ENCODE results near the gene CCL3.
"Not testable (repeated sequence)": the region's sequence is repeated elsewhere in the genome, so short reads cannot be mapped to it uniquely, and the experiment has no call there.

Gene CCL3

DNA sequence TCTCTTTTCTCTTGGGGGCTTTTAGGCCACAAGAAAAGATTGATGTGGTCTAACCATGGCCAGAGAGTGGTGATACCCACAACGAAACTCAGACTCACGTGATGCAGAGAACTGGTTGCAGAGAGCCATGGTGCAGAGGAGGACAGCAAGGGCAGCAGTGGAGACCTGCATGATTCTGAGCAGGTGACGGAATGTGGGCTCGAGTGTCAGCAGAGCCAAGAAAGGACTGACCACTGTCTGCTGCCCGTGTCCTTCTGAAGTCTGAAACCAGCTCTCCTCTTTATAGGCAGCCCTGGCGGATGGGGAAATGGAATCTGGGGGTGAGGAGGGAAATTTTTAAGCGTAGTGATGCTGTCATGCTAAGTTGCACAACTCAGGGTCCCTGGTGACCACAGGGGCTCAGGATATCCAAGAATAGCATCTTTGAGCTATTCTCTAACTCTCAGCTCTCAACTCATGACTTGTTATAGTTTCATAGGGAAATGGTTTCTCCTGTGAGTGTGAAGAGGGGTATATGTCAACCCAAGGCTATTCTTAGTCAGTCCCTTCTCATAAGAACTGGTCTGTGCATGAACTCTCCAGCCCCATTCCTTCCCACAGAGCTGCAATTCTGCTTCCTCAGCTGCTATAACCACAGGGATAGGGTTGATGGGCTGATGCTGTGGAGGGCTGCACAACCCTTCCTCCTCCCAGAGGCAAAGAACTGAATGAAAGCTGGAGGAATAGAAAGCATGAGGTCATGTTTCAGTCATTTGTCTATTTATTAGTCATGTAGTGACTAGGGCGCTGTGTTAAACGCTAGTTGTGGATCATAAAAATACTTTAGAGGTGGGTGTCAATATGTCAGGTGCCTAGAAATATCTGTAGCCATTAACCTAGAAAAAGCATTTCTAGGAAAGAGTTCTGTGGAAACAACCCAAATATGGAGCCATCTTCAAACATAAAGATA lies at the start of gene CCL3:
Gene CCL3, minus strand, starts transcription at position 256 of the 949 bp plus-strand sequence. Its CDS starts 85 bp downstream, at position 171.
- DNase-seq (ENCODE audit: low spot score) = peak; percentile 53

DNA sequence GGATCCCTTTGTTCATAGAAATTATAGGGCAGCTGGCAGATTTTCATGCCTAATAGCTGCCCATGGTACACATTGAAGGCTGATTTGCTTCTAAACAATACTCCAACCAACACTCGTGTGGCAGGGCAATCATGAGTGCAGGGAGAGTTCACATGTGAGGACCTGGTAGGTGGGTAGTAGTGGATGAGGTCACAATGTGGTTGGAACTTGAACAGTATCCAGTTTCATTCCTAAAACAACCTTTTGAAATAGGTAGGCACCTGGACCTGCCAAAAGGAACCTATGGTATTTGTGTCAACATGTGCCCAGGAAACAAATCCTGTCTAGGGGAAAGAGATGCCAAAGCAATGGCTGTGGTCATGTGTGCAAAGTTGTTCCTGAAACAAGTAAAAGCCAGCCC lies 46.5 kb upstream of the CCL3 start:
- DNase-seq (ENCODE audit: low spot score) = no peak

GRCh38 chr17:36136036-36136435 lies 46.1 kb upstream of the CCL3 start:
- DNase-seq (ENCODE audit: low spot score) = no peak

- DNase-seq (ENCODE audit: low spot score) = no peak
Measured at GRCh38 chr17:36135465-36135864, 45.5 kb upstream of the CCL3 start.

- peak; percentile 37 for DNase-seq (ENCODE audit: low spot score)
Measured at GRCh38 chr17:36133602-36134236, 43.8 kb upstream of the CCL3 start.

- DNase-seq (ENCODE audit: low spot score) = no peak
Measured at GRCh38 chr17:36132421-36132831, 42.5 kb upstream of the CCL3 start.

DNA sequence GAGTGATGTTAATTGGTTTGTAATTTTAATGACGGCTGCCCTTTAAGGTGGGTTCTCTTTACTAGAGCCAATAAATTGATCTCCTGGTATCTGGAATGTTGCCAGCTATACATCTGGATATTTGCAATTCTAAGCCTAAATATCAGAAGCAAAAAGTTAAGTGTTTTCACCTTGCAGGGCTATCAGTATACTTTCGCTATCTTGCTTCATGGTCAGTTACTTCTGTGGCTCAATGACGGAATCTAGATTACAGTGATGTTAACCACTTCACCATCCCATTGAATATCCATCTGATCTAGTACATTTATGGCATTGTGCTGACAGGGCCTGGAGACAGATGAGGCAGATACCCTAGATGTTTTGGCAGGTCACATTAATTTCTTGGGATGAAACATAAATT lies 42.0 kb upstream of the CCL3 start:
- no peak for DNase-seq (ENCODE audit: low spot score)

GRCh38 chr17:36131421-36131820 lies 41.5 kb upstream of the CCL3 start:
- no peak for DNase-seq (ENCODE audit: low spot score)

- no peak for DNase-seq (ENCODE audit: low spot score)
Measured at GRCh38 chr17:36130346-36130745, 40.4 kb upstream of the CCL3 start.

GRCh38 chr17:36129616-36130015 lies 39.7 kb upstream of the CCL3 start:
- DNase-seq (ENCODE audit: low spot score) = no peak

DNA sequence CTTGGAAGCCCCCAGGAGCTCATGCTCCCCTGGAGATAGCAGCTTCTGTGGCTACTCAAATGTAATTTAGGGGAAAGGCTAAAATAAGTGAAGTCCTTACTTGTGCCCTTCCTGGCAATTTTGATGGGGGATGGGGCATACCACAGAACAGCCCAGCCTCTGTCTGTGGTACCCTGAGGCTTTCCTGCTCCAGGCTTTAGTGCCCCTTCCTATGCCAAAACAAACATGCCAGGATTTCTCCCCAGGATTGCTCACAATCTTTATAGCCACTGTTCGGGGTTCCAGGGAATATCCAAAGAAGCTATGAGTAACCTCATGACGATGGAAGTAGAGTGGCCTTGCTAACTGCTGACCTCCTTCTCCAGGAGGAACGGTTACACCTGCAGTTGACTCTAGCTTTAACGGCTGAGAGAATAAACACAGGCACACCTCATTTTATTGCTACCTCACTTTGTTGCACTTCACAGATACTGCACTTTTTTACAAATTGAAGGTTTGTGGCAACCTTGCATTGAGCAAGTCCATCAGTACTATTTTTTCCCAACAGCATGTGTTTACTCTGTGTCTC lies 38.6 kb upstream of the CCL3 start:
- DNase-seq (ENCODE audit: low spot score) = no peak

GRCh38 chr17:36127911-36128310 lies 38.0 kb upstream of the CCL3 start:
- DNase-seq (ENCODE audit: low spot score) = peak; percentile 17

GRCh38 chr17:36127199-36127893 lies 37.4 kb upstream of the CCL3 start:
- no peak for DNase-seq (ENCODE audit: low spot score)

- DNase-seq (ENCODE audit: low spot score) = no peak
Measured at GRCh38 chr17:36124879-36125824, 35.2 kb upstream of the CCL3 start.

- no peak for DNase-seq (ENCODE audit: low spot score)
Measured at GRCh38 chr17:36123431-36123830, 33.5 kb upstream of the CCL3 start.

GRCh38 chr17:36121099-36121498 lies 31.2 kb upstream of the CCL3 start:
- DNase-seq (ENCODE audit: low spot score) = not testable (repeated sequence)

- DNase-seq (ENCODE audit: low spot score) = no peak
Measured at GRCh38 chr17:36120221-36120620, 30.3 kb upstream of the CCL3 start.

GRCh38 chr17:36118477-36119353 lies 28.8 kb upstream of the CCL3 start:
- no peak for DNase-seq (ENCODE audit: low spot score)

DNA sequence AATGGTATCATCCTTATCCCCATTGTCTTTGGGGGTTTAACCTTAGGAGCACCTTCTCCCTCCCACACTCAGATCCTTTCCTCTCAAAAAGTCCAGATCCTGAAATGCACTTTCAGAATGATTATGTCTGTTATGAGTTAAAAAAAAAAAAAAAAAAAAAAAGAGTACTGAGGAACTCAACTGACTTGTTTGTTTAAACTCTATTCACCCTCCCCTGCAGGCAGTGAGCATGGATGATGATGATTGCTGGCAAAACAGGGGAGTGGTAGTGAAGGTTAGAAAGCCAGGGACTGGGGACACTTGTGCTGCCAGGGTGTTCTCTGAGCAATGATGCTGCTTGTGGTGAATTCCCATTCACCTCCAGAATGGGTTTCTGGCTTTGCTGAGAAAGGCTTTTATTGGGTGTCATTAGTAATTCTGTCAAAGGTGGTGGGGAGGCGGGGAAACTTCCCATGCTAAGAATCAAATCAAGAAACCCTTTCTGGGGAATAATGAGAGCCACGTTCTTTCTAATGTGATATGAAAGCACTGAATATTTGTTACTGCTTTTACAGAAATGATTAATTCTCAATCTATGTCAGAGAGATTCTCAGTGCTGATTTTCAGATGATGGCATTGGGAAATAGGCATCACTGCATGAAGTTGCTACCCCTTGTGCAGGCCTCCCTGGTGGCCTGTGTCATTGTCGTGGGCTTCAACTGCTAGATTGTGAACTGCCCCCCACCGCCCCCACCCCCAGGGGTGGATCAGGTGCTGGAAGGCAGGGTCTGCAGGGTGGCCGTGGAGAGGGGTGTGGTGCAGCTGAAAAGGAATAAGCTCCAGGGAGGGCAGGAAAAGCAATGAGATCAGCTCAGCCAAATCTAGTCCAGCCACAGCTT lies 27.8 kb upstream of the CCL3 start:
- DNase-seq (ENCODE audit: low spot score) = no peak

Data from Ammon's horn (tissue), 1 donor.